B cell (primary cell): ENCODE data around the gene ACTR6. TPM values are rescaled to one million over a fixed set of nuclear protein-coding genes. Genes with fewer than 3 reads are reported as not detected.

Experiments
- ATAC-seq: fragments of 200-7000 bp; cut with Tn5 transposase; one replicate; pipeline ENCODE4 v1.10.0; 2021; ENCODE audit warnings: low read depth, mild to moderate bottlenecking, moderate number of reproducible peaks, moderate library complexity
- CTCF ChIA-PET: fragments of 350-600 bp; sonication (Branson Sonifier 250); formaldehyde crosslinking; loops from one replicate; lab custom pipeline; 2021; ENCODE audit warnings: antibody characterized with exemption, inconsistent platforms; lab: Charles Lee
- POLR2A ChIA-PET: fragments of 350-600 bp; sonication (Branson Sonifier 250); formaldehyde crosslinking; loops from one replicate; lab custom pipeline; 2021; ENCODE audit warnings: antibody characterized with exemption; lab: Charles Lee
- DNase-seq: peaks from one replicate; pipeline ENCODE4 v3.0.0; 2013
- H2AFZ ChIP-seq: 2 replicates; pipeline ENCODE4 v1.6.1; 2012; ENCODE audit warnings: mild to moderate bottlenecking, low read depth, low read length; ENCODE audit not compliant: insufficient read depth, poor library complexity, severe bottlenecking
- H3K27ac ChIP-seq, 2 donors: 1 replicate in 1 of 2; 2 replicates in 1 of 2; pipeline ENCODE4 v1.5.1; 2012 to 2013; ENCODE audit warnings: low read length in 2 of 2, mild to moderate bottlenecking in 2 of 2, moderate library complexity in 1 of 2
- H3K27me3 ChIP-seq, 4 experiments: fragments of 200-600 bp in 1 of 4; sonication (generic) in 1 of 4; replicated peaks in 1 of 4; 1 replicate in 2 of 4; 2 replicates in 2 of 4; pipeline versions ENCODE4 v1.6.1 to v1.7.0; 2013 to 2016; ENCODE audit warnings: low read length in 3 of 4, mild to moderate bottlenecking in 2 of 4, mixed read lengths in 1 of 4, moderate library complexity in 1 of 4; ENCODE audit not compliant: insufficient read depth in 4 of 4, control insufficient read depth in 3 of 4; ENCODE audit errors: control extremely low read depth in 1 of 4
- H3K36me3 ChIP-seq, 2 experiments: replicated peaks in 1 of 2; 1 replicate in 1 of 2; 2 replicates in 1 of 2; pipeline versions ENCODE4 v1.6.1 to v1.7.1; 2013; ENCODE audit warnings: low read length in 1 of 2; ENCODE audit not compliant: insufficient read depth in 2 of 2, control insufficient read depth in 1 of 2; ENCODE audit errors: control extremely low read depth in 1 of 2, extremely low read depth in 1 of 2
- H3K4me1 ChIP-seq, 2 donors: fragments of 200-600 bp in 1 of 2; sonication (generic) in 1 of 2; 1 replicate in 1 of 2; 2 replicates in 1 of 2; pipeline versions ENCODE4 v1.5.1 to v1.6.1; 2013 to 2017; ENCODE audit warnings: low read length in 2 of 2; ENCODE audit not compliant: control insufficient read depth in 2 of 2, insufficient read depth in 2 of 2
- H3K4me2 ChIP-seq: replicated peaks from 2 replicates; pipeline ENCODE3; 2012; ENCODE audit warnings: mild to moderate bottlenecking, low read depth, low read length; ENCODE audit not compliant: poor library complexity, severe bottlenecking
- H3K4me3 ChIP-seq, 5 experiments: fragments of 200-600 bp in 1 of 5; sonication (generic) in 1 of 5; 1 replicate in 3 of 5; 2 replicates in 2 of 5; pipeline versions ENCODE4 v1.5.1 to v1.7.0; 2011 to 2016; ENCODE audit warnings: low read length in 4 of 5, mild to moderate bottlenecking in 4 of 5, low read depth in 2 of 5, control low read depth in 1 of 5, moderate library complexity in 1 of 5; ENCODE audit not compliant: insufficient read depth in 1 of 5; ENCODE audit errors: control extremely low read depth in 1 of 5, extremely low read depth in 1 of 5
- H3K79me2 ChIP-seq: fragments of 200-600 bp; sonication (generic); one replicate; pipeline ENCODE4 v1.6.0; 2016; ENCODE audit warnings: low read length; ENCODE audit not compliant: control insufficient read depth, insufficient read depth
- H3K9ac ChIP-seq: fragments of 200-600 bp; sonication (generic); 2 replicates; pipeline ENCODE4 v1.6.1; 2017; ENCODE audit warnings: mild to moderate bottlenecking, low read length, moderate library complexity
- H3K9me3 ChIP-seq, 3 donors: one replicate each; pipeline versions ENCODE4 v1.6.1 to v1.7.1; 2013; ENCODE audit warnings: low read length in 2 of 3; ENCODE audit not compliant: control insufficient read depth in 2 of 3, insufficient read depth in 1 of 3; ENCODE audit errors: control extremely low read depth in 1 of 3
- H4K20me1 ChIP-seq: 2 replicates; pipeline ENCODE4 v1.6.0; 2012; ENCODE audit warnings: mild to moderate bottlenecking, low read length; ENCODE audit not compliant: insufficient read depth, control insufficient read depth, poor library complexity, severe bottlenecking
- H3K27ac Mint-ChIP-seq: one replicate; pipeline ENCODE4 v1.8.0; 2021; ENCODE audit warnings: mixed read lengths
- H3K27me3 Mint-ChIP-seq: one replicate; pipeline ENCODE4 v1.8.0; 2021; ENCODE audit warnings: mixed read lengths
- H3K4me1 Mint-ChIP-seq: one replicate; pipeline ENCODE4 v1.8.0; 2021; ENCODE audit warnings: mixed read lengths
- H3K4me3 Mint-ChIP-seq: one replicate; pipeline ENCODE4 v1.8.0; 2021; ENCODE audit warnings: mixed read lengths
- H3K9me3 Mint-ChIP-seq: one replicate; pipeline ENCODE4 v1.8.0; 2022; ENCODE audit warnings: mixed read lengths; ENCODE audit not compliant: insufficient read depth
- EZH2 ChIP-seq: IDR thresholded peaks from 2 replicates; pipeline ENCODE4 v1.6.1; 2012; ENCODE audit warnings: borderline replicate concordance, low read depth, mild to moderate bottlenecking, moderate library complexity, low read length; ENCODE audit not compliant: insufficient read depth, poor library complexity, severe bottlenecking
- WGBS: methylation state at CpG from one replicate; pipeline ENCODE4 v1.1.5; 2013; ENCODE audit warnings: missing lambda C conversion rate; ENCODE audit not compliant: insufficient coverage; 5-methylcytosine and 5-hydroxymethylcytosine counted together
- intact Hi-C: fragments of 100-400 bp; cut with micrococcal nuclease; formaldehyde crosslinking; loops from one replicate; pipeline ENCODE4 v1.10.0; 2022
- polyA plus RNA-seq: library from polyadenylated mRNA; depleted of rRNA; stranded (reverse); fragments of >200 nt; gene quantifications from 2 replicates; pipeline ENCODE4 v1.2.3, GENCODE V29; 2012
- total RNA-seq, 2 donors: library from RNA; stranded (reverse); fragments of 120-200 nt in 1 of 2; gene quantifications; 1 replicate in 1 of 2; 2 replicates in 1 of 2; pipeline versions ENCODE4 v1.2.3 to v1.2.4, GENCODE V29; 2013 to 2022
- TF ChIP-seq, protein P1 (sequence below): fragments of 200-600 bp; IDR thresholded peaks from one replicate; pipeline ENCODE4 v1.8.0; 2022; ENCODE audit warnings: antibody characterized with exemption, mild to moderate bottlenecking

Gene ACTR6
- total and polyA plus RNA-seq, 2 donors (not counting 1 experiment from before 2014, with no cell fraction given) = 10.1 to 30.8 TPM

DNA sequence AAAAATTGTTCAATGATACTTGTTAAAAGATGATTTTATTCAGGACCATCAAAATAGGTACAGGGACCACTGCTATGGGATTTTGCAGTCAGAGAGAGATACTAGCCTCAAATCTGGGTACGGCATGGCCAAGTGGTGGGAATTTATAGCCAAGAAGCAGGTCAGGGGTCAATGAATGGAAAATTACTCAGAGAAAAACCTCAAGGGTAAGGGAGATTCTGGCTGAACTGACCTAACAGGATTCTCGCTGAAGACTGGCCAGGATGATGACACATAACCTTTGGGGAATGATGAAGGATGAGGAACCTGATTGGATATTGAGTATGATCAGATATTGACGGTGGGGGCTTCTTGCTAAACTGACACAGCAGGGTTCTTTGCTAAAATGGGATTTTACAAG is 33.6 kb downstream of the ACTR6 start:
- Mint-ChIP-seq H3K27me3 (no peaks in the 10 kb centered on the region), H3K27ac (no peak overlapping the region), H3K9me3 (no peaks in the 10 kb centered on the region), H3K4me1 (no peaks in the 10 kb centered on the region), H3K4me3 (no peak overlapping the region)
- H4K20me1 ChIP-seq = no peaks in the 10 kb centered on the region
- H2AFZ ChIP-seq = no peak overlapping the region
- no peak for ATAC-seq
- TF ChIP-seq, protein P1, sequence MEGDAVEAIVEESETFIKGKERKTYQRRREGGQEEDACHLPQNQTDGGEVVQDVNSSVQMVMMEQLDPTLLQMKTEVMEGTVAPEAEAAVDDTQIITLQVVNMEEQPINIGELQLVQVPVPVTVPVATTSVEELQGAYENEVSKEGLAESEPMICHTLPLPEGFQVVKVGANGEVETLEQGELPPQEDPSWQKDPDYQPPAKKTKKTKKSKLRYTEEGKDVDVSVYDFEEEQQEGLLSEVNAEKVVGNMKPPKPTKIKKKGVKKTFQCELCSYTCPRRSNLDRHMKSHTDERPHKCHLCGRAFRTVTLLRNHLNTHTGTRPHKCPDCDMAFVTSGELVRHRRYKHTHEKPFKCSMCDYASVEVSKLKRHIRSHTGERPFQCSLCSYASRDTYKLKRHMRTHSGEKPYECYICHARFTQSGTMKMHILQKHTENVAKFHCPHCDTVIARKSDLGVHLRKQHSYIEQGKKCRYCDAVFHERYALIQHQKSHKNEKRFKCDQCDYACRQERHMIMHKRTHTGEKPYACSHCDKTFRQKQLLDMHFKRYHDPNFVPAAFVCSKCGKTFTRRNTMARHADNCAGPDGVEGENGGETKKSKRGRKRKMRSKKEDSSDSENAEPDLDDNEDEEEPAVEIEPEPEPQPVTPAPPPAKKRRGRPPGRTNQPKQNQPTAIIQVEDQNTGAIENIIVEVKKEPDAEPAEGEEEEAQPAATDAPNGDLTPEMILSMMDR = no peak
- TF ChIP-seq EZH2 = no peak
- H3K9ac ChIP-seq = no peak overlapping the region
- H3K4me3 ChIP-seq = no peak overlapping the region
- ChIA-PET POLR2A (no interaction called here), CTCF (interaction anchor here (1.2 to 1.8 kb wide), 7 partner anchors 33 to 1089 kb away, joined by 3 to 17 read pairs (median 6); partner anchors contain the start of genes DEPDC4 and SCYL2)
- whole genome bisulfite sequencing = 80% methylated on average over 3 of the region's 3 CpGs
- no peaks in the 10 kb centered on the region for H3K36me3 ChIP-seq
- H3K79me2 ChIP-seq = no peaks in the 10 kb centered on the region
- DNase-seq = no peak
- H3K27ac ChIP-seq = no peak overlapping the region
- no peak overlapping the region for H3K4me2 ChIP-seq
- no peaks in the 10 kb centered on the region for H3K27me3 ChIP-seq
- H3K9me3 ChIP-seq = no peaks in the 10 kb centered on the region
- intact Hi-C loops = no loop called here
- no peaks in the 10 kb centered on the region for H3K4me1 ChIP-seq

DNA sequence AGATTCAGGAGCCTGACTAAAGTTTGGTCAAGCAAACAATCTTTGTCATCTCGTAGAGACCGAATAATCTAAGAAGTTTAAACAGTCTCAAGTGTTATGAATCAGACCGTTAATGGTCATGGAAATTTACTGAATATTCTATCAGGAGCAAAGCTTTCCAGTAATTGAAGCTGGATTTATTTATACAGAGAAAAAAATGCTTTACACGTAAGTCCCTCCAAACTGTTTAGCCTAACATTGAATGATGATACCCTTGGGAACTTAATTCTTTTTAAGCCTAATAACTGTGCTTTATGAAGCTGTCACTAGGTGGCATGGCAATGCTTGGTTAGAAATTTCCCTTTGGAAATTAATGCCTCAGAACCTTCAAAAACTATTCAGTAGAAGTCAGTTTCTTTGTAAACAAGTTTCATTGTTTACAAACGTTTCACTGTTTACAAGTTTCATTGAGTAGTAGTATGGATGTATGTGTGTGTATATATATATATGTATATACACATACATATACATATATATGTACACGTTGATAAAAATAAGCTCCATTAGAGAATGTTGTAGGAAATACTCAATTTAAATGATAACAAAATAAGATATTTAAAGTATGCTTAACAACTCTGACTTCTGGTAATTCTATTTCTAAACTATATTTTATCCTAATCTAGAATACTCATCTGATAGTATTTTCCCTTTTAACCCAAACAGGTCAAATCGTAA is 34.1 kb downstream of the ACTR6 start:
- Histone ChIP-seq H3K36me3 (no peaks in the 10 kb centered on the region), H3K9ac (no peak overlapping the region), H4K20me1 (no peaks in the 10 kb centered on the region), H2AFZ (no peak overlapping the region), H3K4me2 (no peak overlapping the region), H3K27ac (no peak overlapping the region), H3K4me3 (no peak overlapping the region), H3K4me1 (no peaks in the 10 kb centered on the region), H3K9me3 (no peaks in the 10 kb centered on the region), H3K27me3 (no peaks in the 10 kb centered on the region), H3K79me2 (no peaks in the 10 kb centered on the region)
- DNase-seq = peak; percentile 34
- no peaks in the 10 kb centered on the region for H3K4me1 Mint-ChIP-seq
- no peaks in the 10 kb centered on the region for H3K27me3 Mint-ChIP-seq
- intact Hi-C loops = no loop called here
- ATAC-seq = no peak
- H3K27ac Mint-ChIP-seq = no peak overlapping the region
- TF ChIP-seq, protein P1 = peak; percentile 72
- no peak for TF ChIP-seq EZH2
- no peak overlapping the region for H3K4me3 Mint-ChIP-seq
- ChIA-PET CTCF (interaction anchor here (0.6 to 1.8 kb wide), 10 partner anchors 10 to 1089 kb away, joined by 3 to 17 read pairs (median 4); partner anchors contain the start of genes DEPDC4 and SCYL2), POLR2A (no interaction called here)
- WGBS = no CpG with 5 or more reads among the region's 7 CpGs
- no peaks in the 10 kb centered on the region for H3K9me3 Mint-ChIP-seq
